HepG2 (cell line): ENCODE data around the gene RHOT2. TPM values are rescaled to one million over a fixed set of nuclear protein-coding genes. Genes with fewer than 3 reads are reported as not detected.

ENCODE experiments used
- GABPB1 ChIP-seq: IDR thresholded peaks from 2 replicates; pipeline ENCODE4 v1.6.1; 2016; ENCODE audit warnings: mild to moderate bottlenecking, missing genetic modification reagents, moderate library complexity, missing compliant biosample characterization
- KDM1A ChIP-seq: IDR thresholded peaks from 2 replicates; pipeline ENCODE4 v1.6.1; 2016; ENCODE audit warnings: missing compliant biosample characterization
- NFIB ChIP-seq: sonication (generic); formaldehyde crosslinking; IDR thresholded peaks from 2 replicates; pipeline ENCODE4 v1.9.0; 2021; ENCODE audit warnings: missing genetic modification reagents, mild to moderate bottlenecking, borderline replicate concordance
- NPAS2 ChIP-seq: sonication (generic); formaldehyde crosslinking; IDR thresholded peaks from 2 replicates; pipeline ENCODE4 v1.8.0; 2022; ENCODE audit warnings: mild to moderate bottlenecking, missing genetic modification reagents, borderline replicate concordance
- NRL ChIP-seq: sonication (generic); formaldehyde crosslinking; IDR thresholded peaks from 2 replicates; pipeline ENCODE4 v1.5.0; 2020; ENCODE audit warnings: missing genetic modification reagents, mild to moderate bottlenecking, moderate library complexity, borderline replicate concordance
- ZNF138 ChIP-seq: sonication (generic); formaldehyde crosslinking; IDR thresholded peaks from 2 replicates; pipeline ENCODE4 v1.5.0; 2020; ENCODE audit warnings: mild to moderate bottlenecking, low read depth, missing genetic modification reagents
- ZNF143 ChIP-seq: sonication (generic); formaldehyde crosslinking; IDR thresholded peaks from 2 replicates; pipeline ENCODE4 v1.4.0; 2020; ENCODE audit warnings: missing genetic modification reagents
- ZNF160 ChIP-seq: sonication (generic); formaldehyde crosslinking; IDR thresholded peaks from 2 replicates; pipeline ENCODE4 v1.8.0; 2022; ENCODE audit warnings: mild to moderate bottlenecking, inconsistent platforms, missing genetic modification reagents
- ZSCAN21 ChIP-seq: sonication (generic); formaldehyde crosslinking; IDR thresholded peaks from 2 replicates; pipeline ENCODE4 v1.8.0; 2022; ENCODE audit warnings: mild to moderate bottlenecking, missing genetic modification reagents, moderate library complexity, borderline replicate concordance
- polyA plus RNA-seq, 8 experiments: library from polyadenylated mRNA; depleted of rRNA in 3 of 8; stranded (reverse) in 7 of 8; unstranded in 1 of 8; fragments of >200 nt; fragmentation: Illumina TruSeq in 4 of 8; extraction: Trizol in 4 of 8; gene quantifications; 2 replicates each; pipeline versions ENCODE4 v1.2.1 to v1.2.3, GENCODE V29; 2011 to 2016; ENCODE audit warnings: low read depth in 4 of 8, missing spikeins in 1 of 8, mixed read lengths in 1 of 8; ENCODE audit not compliant: insufficient read depth in 1 of 8
- total RNA-seq, 5 experiments: library from RNA; depleted of rRNA; stranded (reverse); fragments of >200 nt; fragmentation: Illumina TruSeq; extraction: Trizol; gene quantifications; 2 replicates each; pipeline ENCODE4 v1.2.3, GENCODE V29; 2016; ENCODE audit warnings: low read depth in 1 of 5
- TF ChIP-seq, protein P1 (sequence below): IDR thresholded peaks from 2 replicates; pipeline ENCODE4 v1.6.1; 2018; ENCODE audit warnings: missing genetic modification reagents
- TF ChIP-seq, protein P2 (sequence below): sonication (generic); formaldehyde crosslinking; IDR thresholded peaks from 2 replicates; pipeline ENCODE4 v1.4.0; 2020; ENCODE audit warnings: missing genetic modification reagents
- TF ChIP-seq, protein P3 (sequence below): sonication (generic); formaldehyde crosslinking; IDR thresholded peaks from 2 replicates; pipeline ENCODE4; 2020; ENCODE audit warnings: missing genetic modification reagents, mild to moderate bottlenecking, borderline replicate concordance
- TF ChIP-seq, protein P4 (sequence below): sonication (generic); formaldehyde crosslinking; IDR thresholded peaks from 2 replicates; pipeline ENCODE4 v1.8.0; 2022; ENCODE audit warnings: mild to moderate bottlenecking, missing genetic modification reagents; ENCODE audit not compliant: insufficient replicate concordance
- TF ChIP-seq, protein P5 (sequence below): sonication (generic); formaldehyde crosslinking; IDR thresholded peaks from 2 replicates; pipeline ENCODE4 v1.9.0; 2022; ENCODE audit warnings: missing genetic modification reagents, mild to moderate bottlenecking, borderline replicate concordance

Gene RHOT2
- total and polyA plus RNA-seq, 2 of the 13 experiments (the other 11 are each of a cell fraction or from before 2014, with no cell fraction given): 63.6 to 76.9 TPM

DNA sequence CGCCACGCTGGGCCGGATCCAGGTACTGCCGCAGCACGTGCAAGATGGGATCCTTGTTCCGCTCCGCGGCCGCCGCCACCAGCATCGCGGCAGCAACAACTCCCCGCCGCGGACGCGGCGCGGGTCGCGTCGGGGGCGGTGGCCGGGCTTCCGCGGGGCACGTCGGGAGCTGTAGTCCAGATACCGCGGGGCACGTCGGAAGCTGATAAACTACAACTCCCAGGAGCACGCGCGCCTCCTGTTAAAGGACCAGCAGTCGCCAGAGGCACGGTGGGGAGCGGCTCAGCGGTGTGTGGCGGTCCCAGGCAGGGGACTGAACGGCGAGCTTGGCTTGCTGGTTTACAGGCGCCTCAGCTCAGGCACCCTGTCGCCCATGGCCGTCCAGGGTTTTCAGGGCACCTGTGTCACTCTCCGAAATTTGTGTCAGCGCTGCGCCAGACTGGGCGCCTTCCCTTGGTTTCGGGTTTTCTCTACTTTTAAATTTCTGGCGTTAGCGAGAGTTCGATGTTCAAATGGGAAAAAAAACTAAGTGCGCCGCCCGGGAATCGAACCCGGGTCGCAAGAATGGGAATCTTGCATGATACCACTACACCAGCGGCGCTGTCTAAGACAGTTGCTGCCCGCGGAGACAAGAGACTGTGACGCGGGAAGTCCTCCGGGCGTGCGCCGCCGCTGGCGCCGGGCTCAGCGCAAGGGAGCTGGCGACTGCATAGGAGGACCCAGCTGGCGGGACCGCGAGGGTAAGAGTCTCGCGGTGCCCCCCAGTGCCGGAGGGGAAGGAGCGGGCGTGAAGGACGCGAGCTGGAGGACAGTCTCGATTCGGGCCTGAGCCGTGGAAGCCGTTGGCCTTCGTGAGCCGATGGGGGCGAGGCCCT, 31.5 kb upstream of the RHOT2 start, which contains the start of gene METTL26 (continued):
- TF ChIP-seq ZNF160 (CRISPR knock-in tag) (no peak; the same call in 1 of the 2 replicates), NPAS2 (CRISPR knock-in tag) (no peak), NFIB (CRISPR knock-in tag) (no peak), GABPB1 (CRISPR knock-in tag) (peak; percentile 89), KDM1A (no peak; the same call in 1 of the 2 replicates), ZNF143 (CRISPR knock-in tag) (peak; percentile 99), NRL (CRISPR knock-in tag) (no peak), ZSCAN21 (CRISPR knock-in tag) (peak; percentile 18; the same call in 1 of the 2 replicates), ZNF138 (CRISPR knock-in tag) (no peak)
- TF ChIP-seq, protein P1, sequence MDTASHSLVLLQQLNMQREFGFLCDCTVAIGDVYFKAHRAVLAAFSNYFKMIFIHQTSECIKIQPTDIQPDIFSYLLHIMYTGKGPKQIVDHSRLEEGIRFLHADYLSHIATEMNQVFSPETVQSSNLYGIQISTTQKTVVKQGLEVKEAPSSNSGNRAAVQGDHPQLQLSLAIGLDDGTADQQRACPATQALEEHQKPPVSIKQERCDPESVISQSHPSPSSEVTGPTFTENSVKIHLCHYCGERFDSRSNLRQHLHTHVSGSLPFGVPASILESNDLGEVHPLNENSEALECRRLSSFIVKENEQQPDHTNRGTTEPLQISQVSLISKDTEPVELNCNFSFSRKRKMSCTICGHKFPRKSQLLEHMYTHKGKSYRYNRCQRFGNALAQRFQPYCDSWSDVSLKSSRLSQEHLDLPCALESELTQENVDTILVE (CRISPR knock-in tag): peak; percentile 67
- TF ChIP-seq, protein P2, sequence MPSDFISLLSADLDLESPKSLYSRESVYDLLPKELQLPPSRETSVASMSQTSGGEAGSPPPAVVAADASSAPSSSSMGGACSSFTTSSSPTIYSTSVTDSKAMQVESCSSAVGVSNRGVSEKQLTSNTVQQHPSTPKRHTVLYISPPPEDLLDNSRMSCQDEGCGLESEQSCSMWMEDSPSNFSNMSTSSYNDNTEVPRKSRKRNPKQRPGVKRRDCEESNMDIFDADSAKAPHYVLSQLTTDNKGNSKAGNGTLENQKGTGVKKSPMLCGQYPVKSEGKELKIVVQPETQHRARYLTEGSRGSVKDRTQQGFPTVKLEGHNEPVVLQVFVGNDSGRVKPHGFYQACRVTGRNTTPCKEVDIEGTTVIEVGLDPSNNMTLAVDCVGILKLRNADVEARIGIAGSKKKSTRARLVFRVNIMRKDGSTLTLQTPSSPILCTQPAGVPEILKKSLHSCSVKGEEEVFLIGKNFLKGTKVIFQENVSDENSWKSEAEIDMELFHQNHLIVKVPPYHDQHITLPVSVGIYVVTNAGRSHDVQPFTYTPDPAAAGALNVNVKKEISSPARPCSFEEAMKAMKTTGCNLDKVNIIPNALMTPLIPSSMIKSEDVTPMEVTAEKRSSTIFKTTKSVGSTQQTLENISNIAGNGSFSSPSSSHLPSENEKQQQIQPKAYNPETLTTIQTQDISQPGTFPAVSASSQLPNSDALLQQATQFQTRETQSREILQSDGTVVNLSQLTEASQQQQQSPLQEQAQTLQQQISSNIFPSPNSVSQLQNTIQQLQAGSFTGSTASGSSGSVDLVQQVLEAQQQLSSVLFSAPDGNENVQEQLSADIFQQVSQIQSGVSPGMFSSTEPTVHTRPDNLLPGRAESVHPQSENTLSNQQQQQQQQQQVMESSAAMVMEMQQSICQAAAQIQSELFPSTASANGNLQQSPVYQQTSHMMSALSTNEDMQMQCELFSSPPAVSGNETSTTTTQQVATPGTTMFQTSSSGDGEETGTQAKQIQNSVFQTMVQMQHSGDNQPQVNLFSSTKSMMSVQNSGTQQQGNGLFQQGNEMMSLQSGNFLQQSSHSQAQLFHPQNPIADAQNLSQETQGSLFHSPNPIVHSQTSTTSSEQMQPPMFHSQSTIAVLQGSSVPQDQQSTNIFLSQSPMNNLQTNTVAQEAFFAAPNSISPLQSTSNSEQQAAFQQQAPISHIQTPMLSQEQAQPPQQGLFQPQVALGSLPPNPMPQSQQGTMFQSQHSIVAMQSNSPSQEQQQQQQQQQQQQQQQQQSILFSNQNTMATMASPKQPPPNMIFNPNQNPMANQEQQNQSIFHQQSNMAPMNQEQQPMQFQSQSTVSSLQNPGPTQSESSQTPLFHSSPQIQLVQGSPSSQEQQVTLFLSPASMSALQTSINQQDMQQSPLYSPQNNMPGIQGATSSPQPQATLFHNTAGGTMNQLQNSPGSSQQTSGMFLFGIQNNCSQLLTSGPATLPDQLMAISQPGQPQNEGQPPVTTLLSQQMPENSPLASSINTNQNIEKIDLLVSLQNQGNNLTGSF: no peak
- TF ChIP-seq, protein P3, sequence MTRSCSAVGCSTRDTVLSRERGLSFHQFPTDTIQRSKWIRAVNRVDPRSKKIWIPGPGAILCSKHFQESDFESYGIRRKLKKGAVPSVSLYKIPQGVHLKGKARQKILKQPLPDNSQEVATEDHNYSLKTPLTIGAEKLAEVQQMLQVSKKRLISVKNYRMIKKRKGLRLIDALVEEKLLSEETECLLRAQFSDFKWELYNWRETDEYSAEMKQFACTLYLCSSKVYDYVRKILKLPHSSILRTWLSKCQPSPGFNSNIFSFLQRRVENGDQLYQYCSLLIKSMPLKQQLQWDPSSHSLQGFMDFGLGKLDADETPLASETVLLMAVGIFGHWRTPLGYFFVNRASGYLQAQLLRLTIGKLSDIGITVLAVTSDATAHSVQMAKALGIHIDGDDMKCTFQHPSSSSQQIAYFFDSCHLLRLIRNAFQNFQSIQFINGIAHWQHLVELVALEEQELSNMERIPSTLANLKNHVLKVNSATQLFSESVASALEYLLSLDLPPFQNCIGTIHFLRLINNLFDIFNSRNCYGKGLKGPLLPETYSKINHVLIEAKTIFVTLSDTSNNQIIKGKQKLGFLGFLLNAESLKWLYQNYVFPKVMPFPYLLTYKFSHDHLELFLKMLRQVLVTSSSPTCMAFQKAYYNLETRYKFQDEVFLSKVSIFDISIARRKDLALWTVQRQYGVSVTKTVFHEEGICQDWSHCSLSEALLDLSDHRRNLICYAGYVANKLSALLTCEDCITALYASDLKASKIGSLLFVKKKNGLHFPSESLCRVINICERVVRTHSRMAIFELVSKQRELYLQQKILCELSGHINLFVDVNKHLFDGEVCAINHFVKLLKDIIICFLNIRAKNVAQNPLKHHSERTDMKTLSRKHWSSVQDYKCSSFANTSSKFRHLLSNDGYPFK (CRISPR knock-in tag): peak; percentile 56; the same call in 1 of the 2 replicates
- TF ChIP-seq, protein P4, sequence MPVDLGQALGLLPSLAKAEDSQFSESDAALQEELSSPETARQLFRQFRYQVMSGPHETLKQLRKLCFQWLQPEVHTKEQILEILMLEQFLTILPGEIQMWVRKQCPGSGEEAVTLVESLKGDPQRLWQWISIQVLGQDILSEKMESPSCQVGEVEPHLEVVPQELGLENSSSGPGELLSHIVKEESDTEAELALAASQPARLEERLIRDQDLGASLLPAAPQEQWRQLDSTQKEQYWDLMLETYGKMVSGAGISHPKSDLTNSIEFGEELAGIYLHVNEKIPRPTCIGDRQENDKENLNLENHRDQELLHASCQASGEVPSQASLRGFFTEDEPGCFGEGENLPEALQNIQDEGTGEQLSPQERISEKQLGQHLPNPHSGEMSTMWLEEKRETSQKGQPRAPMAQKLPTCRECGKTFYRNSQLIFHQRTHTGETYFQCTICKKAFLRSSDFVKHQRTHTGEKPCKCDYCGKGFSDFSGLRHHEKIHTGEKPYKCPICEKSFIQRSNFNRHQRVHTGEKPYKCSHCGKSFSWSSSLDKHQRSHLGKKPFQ (CRISPR knock-in tag): peak; percentile 64
- TF ChIP-seq, protein P5, sequence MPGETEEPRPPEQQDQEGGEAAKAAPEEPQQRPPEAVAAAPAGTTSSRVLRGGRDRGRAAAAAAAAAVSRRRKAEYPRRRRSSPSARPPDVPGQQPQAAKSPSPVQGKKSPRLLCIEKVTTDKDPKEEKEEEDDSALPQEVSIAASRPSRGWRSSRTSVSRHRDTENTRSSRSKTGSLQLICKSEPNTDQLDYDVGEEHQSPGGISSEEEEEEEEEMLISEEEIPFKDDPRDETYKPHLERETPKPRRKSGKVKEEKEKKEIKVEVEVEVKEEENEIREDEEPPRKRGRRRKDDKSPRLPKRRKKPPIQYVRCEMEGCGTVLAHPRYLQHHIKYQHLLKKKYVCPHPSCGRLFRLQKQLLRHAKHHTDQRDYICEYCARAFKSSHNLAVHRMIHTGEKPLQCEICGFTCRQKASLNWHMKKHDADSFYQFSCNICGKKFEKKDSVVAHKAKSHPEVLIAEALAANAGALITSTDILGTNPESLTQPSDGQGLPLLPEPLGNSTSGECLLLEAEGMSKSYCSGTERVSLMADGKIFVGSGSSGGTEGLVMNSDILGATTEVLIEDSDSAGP (CRISPR knock-in tag): peak; percentile 100
